Measurements from ENCODE around the gene CERS3.

Gene CERS3

GRCh38 chr15:100472736-100473135 lies 56.0 kb downstream of the CERS3 start:
- H3K36me3 ChIP-seq (ENCODE audit: insufficient read depth, low read length): no peaks in the 10 kb centered on the region

DNA sequence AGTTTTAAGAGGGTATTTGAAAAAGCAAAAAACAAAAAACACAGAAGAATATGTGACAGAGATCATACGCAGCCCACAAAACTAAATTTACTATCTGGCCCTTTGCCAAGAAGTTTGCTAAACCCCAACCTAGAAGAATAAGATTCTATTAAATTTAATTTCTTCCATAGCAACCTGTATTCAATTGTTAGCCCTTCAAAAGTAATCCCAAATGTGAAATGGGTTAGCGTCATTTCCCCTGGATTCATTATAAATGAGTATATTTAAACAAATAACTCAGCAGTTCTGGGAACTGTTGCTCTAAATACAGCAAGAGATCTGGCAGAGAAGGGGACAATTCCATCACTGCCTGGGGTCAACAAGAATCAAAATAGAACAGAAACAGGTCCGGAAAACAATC lies 56.8 kb downstream of the CERS3 start:
- Histone ChIP-seq H3K79me2 (ENCODE audit: insufficient read depth, low read length) (no peaks in the 10 kb centered on the region), H3K36me3 (ENCODE audit: insufficient read depth, low read length) (no peaks in the 10 kb centered on the region), H3K4me2 (ENCODE audit: low read depth, low read length, poor library complexity, severe bottlenecking) (no peak overlapping the region), H3K9me3 (ENCODE audit: insufficient read depth, low read depth, low read length) (0 out of 2 replicates have a peak, but pooled peaks cover 8% of the 10 kb centered on the region), H2AFZ (ENCODE audit: low read length) (no peak overlapping the region), H3K27me3 (ENCODE audit: insufficient read depth, low read length, poor library complexity, severe bottlenecking) (no peaks in the 10 kb centered on the region), H3K4me3 (ENCODE audit: low read length, poor library complexity, severe bottlenecking) (no peak overlapping the region), H4K20me1 (ENCODE audit: insufficient read depth, low read length, poor library complexity, severe bottlenecking) (no peaks in the 10 kb centered on the region), H3F3A (ENCODE audit: low read depth) (no peaks in the 10 kb centered on the region), H3K9me2 (replicated peaks; ENCODE audit: low read depth, low read length) (no peaks in the 10 kb centered on the region), H3K9ac (ENCODE audit: low read depth, low read length, poor library complexity, severe bottlenecking) (no peak overlapping the region), H3K4me1 (ENCODE audit: insufficient read depth, low read length, poor library complexity, severe bottlenecking) (no peaks in the 10 kb centered on the region)
- TF ChIP-seq EZH2phosphoT487 (IDR thresholded peaks at IDR 0.05; ENCODE audit: borderline replicate concordance): no peak
- TF ChIP-seq, protein P1, sequence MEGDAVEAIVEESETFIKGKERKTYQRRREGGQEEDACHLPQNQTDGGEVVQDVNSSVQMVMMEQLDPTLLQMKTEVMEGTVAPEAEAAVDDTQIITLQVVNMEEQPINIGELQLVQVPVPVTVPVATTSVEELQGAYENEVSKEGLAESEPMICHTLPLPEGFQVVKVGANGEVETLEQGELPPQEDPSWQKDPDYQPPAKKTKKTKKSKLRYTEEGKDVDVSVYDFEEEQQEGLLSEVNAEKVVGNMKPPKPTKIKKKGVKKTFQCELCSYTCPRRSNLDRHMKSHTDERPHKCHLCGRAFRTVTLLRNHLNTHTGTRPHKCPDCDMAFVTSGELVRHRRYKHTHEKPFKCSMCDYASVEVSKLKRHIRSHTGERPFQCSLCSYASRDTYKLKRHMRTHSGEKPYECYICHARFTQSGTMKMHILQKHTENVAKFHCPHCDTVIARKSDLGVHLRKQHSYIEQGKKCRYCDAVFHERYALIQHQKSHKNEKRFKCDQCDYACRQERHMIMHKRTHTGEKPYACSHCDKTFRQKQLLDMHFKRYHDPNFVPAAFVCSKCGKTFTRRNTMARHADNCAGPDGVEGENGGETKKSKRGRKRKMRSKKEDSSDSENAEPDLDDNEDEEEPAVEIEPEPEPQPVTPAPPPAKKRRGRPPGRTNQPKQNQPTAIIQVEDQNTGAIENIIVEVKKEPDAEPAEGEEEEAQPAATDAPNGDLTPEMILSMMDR (conservative IDR thresholded peaks at IDR 0.05; ENCODE audit: low read length): no peak

More at GRCh38 chr15:100472736-100473135, 56.0 kb downstream of the CERS3 start:
- Histone ChIP-seq H3K4me1 (ENCODE audit: insufficient read depth, low read length, poor library complexity, severe bottlenecking) (no peaks in the 10 kb centered on the region), H3K4me2 (ENCODE audit: low read depth, low read length, poor library complexity, severe bottlenecking) (no peak overlapping the region), H3K4me3 (ENCODE audit: low read length, poor library complexity, severe bottlenecking) (no peak overlapping the region), H3K9ac (ENCODE audit: low read depth, low read length, poor library complexity, severe bottlenecking) (no peak overlapping the region), H3K79me2 (ENCODE audit: insufficient read depth, low read length) (no peaks in the 10 kb centered on the region), H3K27me3 (ENCODE audit: insufficient read depth, low read length, poor library complexity, severe bottlenecking) (no peaks in the 10 kb centered on the region), H3F3A (ENCODE audit: low read depth) (no peaks in the 10 kb centered on the region), H3K9me3 (ENCODE audit: insufficient read depth, low read depth, low read length) (peaks cover 12% of the 10 kb centered on the region; the same call in 1 of the 2 replicates), H2AFZ (ENCODE audit: low read length) (no peak overlapping the region), H4K20me1 (ENCODE audit: insufficient read depth, low read length, poor library complexity, severe bottlenecking) (no peaks in the 10 kb centered on the region), H3K9me2 (replicated peaks; ENCODE audit: low read depth, low read length) (no peaks in the 10 kb centered on the region)
- TF ChIP-seq, protein P1 (conservative IDR thresholded peaks at IDR 0.05; ENCODE audit: low read length): no peak
- TF ChIP-seq EZH2phosphoT487 (IDR thresholded peaks at IDR 0.05; ENCODE audit: borderline replicate concordance): no peak

DNA sequence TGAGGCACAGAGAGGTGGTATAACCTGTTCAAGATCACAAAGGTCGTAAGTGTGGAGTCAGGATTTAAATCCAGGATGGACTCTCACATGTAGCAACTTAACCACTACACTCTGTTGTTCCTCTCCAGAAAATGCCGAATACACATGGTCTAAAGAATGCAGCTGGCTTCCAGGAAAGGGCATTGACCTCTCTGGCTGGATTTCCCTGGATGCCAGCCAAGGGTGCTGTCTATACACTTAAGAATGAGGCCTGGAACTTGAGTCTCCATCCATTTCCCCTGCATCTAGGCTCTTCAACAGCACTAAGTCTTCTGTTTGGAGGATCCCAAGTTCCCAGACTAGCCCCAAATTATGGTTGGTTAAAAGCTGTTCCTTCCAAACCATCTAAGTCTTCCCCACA lies 60.5 kb downstream of the CERS3 start:
- no peaks in the 10 kb centered on the region for H3K36me3 ChIP-seq (ENCODE audit: insufficient read depth, low read length)
- H4K20me1 ChIP-seq (ENCODE audit: insufficient read depth, low read length, poor library complexity, severe bottlenecking): no peaks in the 10 kb centered on the region
- H3K4me1 ChIP-seq (ENCODE audit: insufficient read depth, low read length, poor library complexity, severe bottlenecking): no peaks in the 10 kb centered on the region
- H3K4me2 ChIP-seq (ENCODE audit: low read depth, low read length, poor library complexity, severe bottlenecking): no peak overlapping the region
- H3K9me2 ChIP-seq (replicated peaks; ENCODE audit: low read depth, low read length): no peaks in the 10 kb centered on the region
- 0 out of 2 replicates have a peak, but pooled peaks cover 3% of the 10 kb centered on the region for H3K9me3 ChIP-seq (ENCODE audit: insufficient read depth, low read depth, low read length)
- no peaks in the 10 kb centered on the region for H3F3A ChIP-seq (ENCODE audit: low read depth)
- TF ChIP-seq, protein P1 (conservative IDR thresholded peaks at IDR 0.05; ENCODE audit: low read length): no peak
- TF ChIP-seq EZH2phosphoT487 (IDR thresholded peaks at IDR 0.05; ENCODE audit: borderline replicate concordance): no peak
- no peak overlapping the region for H3K4me3 ChIP-seq (ENCODE audit: low read length, poor library complexity, severe bottlenecking)
- H3K9ac ChIP-seq (ENCODE audit: low read depth, low read length, poor library complexity, severe bottlenecking): no peak overlapping the region
- H3K79me2 ChIP-seq (ENCODE audit: insufficient read depth, low read length): no peaks in the 10 kb centered on the region
- no peak overlapping the region for H2AFZ ChIP-seq (ENCODE audit: low read length)
- H3K27me3 ChIP-seq (ENCODE audit: insufficient read depth, low read length, poor library complexity, severe bottlenecking): no peaks in the 10 kb centered on the region
